Keratinocyte (primary cell): ENCODE data around the gene CHRNG. TPM values are rescaled to one million over a fixed set of nuclear protein-coding genes. Genes with fewer than 3 reads are reported as not detected.

Experiments
- DNase-seq: peaks from one replicate; pipeline ENCODE4 v3.0.0-alpha.2; 2011; ENCODE audit warnings: low read depth, missing footprints, low spot score
- FAIRE-seq: peaks from 2 replicates; lab custom pipeline; 2011; peaks lifted over from hg19 to GRCh38; lab: Jason Lieb, UNC
- H2AFZ ChIP-seq: 2 replicates; pipeline ENCODE4 v1.6.0; 2012; ENCODE audit warnings: low read length, control low read depth, inconsistent platforms; ENCODE audit not compliant: control insufficient read depth
- H3K27ac ChIP-seq: 2 replicates; pipeline ENCODE4 v1.5.1; 2011; ENCODE audit warnings: low read length; ENCODE audit not compliant: control insufficient read depth, insufficient read depth
- H3K27me3 ChIP-seq: 3 replicates; pipeline ENCODE4 v1.6.0; 2011; ENCODE audit warnings: low read length; ENCODE audit not compliant: control insufficient read depth, insufficient read depth; ENCODE audit errors: extremely low read depth
- H3K36me3 ChIP-seq, 2 experiments: 2 replicates in 1 of 2; 3 replicates in 1 of 2; pipeline ENCODE4 v1.5.1; 2011; ENCODE audit warnings: low read length in 2 of 2, mild to moderate bottlenecking in 1 of 2; ENCODE audit not compliant: control insufficient read depth in 2 of 2, insufficient read depth in 2 of 2; ENCODE audit errors: extremely low read depth in 1 of 2
- H3K4me1 ChIP-seq: 3 replicates; pipeline ENCODE4 v1.5.1; 2011; ENCODE audit warnings: low read length; ENCODE audit not compliant: control insufficient read depth, insufficient read depth; ENCODE audit errors: extremely low read depth
- H3K4me2 ChIP-seq: 3 replicates; pipeline ENCODE4 v1.6.0; 2011; ENCODE audit warnings: low read depth, low read length; ENCODE audit not compliant: control insufficient read depth, insufficient read depth; ENCODE audit errors: extremely low read depth
- H3K4me3 ChIP-seq, 3 experiments: fragments of 200-600 bp in 1 of 3; sonication (generic) in 1 of 3; 2 replicates in 2 of 3; 3 replicates in 1 of 3; pipeline ENCODE4 v1.5.1; 2011 to 2016; ENCODE audit warnings: low read length in 3 of 3, mild to moderate bottlenecking in 3 of 3, control low read depth in 2 of 3, inconsistent platforms in 1 of 3, low read depth in 1 of 3, mixed read lengths in 1 of 3, mixed run types in 1 of 3, moderate library complexity in 1 of 3; ENCODE audit not compliant: control insufficient read depth in 2 of 3, insufficient read depth in 2 of 3; ENCODE audit errors: extremely low read depth in 1 of 3
- H3K79me2 ChIP-seq: 2 replicates; pipeline ENCODE4 v1.6.0; 2012; ENCODE audit warnings: low read length; ENCODE audit not compliant: control insufficient read depth, insufficient read depth
- H3K9ac ChIP-seq: 3 replicates; pipeline ENCODE4 v1.6.0; 2011; ENCODE audit warnings: low read length; ENCODE audit not compliant: control insufficient read depth, insufficient read depth; ENCODE audit errors: extremely low read depth
- H3K9me1 ChIP-seq: 3 replicates; pipeline ENCODE4 v1.6.0; 2011; ENCODE audit warnings: low read length; ENCODE audit not compliant: control insufficient read depth, insufficient read depth; ENCODE audit errors: extremely low read depth
- H3K9me3 ChIP-seq: 2 replicates; pipeline ENCODE4 v1.5.1; 2012; ENCODE audit warnings: low read depth, low read length; ENCODE audit not compliant: control insufficient read depth
- H4K20me1 ChIP-seq: 3 replicates; pipeline ENCODE4 v1.6.0; 2011; ENCODE audit warnings: low read length; ENCODE audit not compliant: control insufficient read depth, insufficient read depth; ENCODE audit errors: extremely low read depth
- EZH2 ChIP-seq: IDR thresholded peaks from one replicate; pipeline ENCODE4 v1.6.1; 2012; ENCODE audit warnings: inconsistent platforms, mild to moderate bottlenecking, low read length, moderate library complexity
- dilution Hi-C: fragments of 300-500 bp; cut with MboI; formaldehyde crosslinking; loops from one replicate; pipeline ENCODE4 v1.7.0; 2020; ENCODE audit warnings: low sequenced_read_pairs; ENCODE audit not compliant: extremely low pct_ligation_motif_present
- polyA plus RNA-seq, 5 experiments: library from polyadenylated mRNA; depleted of rRNA in 3 of 5; stranded (reverse) in 3 of 5; stranded (forward) in 1 of 5; unstranded in 1 of 5; fragments of >200 nt; gene quantifications; 1 replicate in 1 of 5; 2 replicates in 3 of 5; 3 replicates in 1 of 5; pipeline versions ENCODE4 v1.2.1 to v1.2.3, GENCODE V29; 2011 to 2012; ENCODE audit warnings: missing spikeins in 2 of 5, low read depth in 1 of 5, low replicate concordance in 1 of 5
- TF ChIP-seq, protein P1 (sequence below), 3 experiments: IDR thresholded peaks in 1 of 3; conservative IDR thresholded peaks in 1 of 3; optimal IDR thresholded peaks in 1 of 3; 2 replicates in 2 of 3; 3 replicates in 1 of 3; pipeline versions ENCODE3 to v1.5.1; 2011; ENCODE audit warnings: low read length in 3 of 3, mild to moderate bottlenecking in 3 of 3, moderate library complexity in 2 of 3, control low read depth in 1 of 3, inconsistent platforms in 1 of 3; ENCODE audit not compliant: insufficient read depth in 2 of 3; ENCODE audit errors: extremely low read depth in 1 of 3

CHRNG gene
- polyA plus RNA-seq, 1 donor (not counting 4 experiments of a cell fraction or from before 2014, with no cell fraction given), result not detected

DNA sequence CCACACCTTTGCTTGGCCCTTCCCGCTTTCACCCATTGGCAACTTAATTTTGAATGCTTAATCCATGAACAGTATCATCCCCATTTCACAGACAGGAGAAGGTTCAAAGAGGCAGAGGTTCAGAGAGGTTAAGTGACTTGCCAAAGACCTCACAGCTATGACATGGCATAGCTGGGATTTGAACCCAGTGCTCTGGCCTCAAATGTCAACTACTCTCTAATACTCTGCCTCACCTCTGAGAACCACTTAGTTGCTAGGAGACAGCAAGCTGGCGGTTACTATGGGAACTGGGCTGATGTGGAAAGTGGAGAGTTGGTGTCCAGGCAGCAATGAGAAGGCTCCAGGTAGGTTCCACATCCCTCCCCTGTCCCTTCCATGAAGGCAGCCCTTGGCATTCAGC, 35.1 kb upstream of the CHRNG start:
- Histone ChIP-seq H3K9ac (no peak overlapping the region), H3K36me3 (no peaks in the 10 kb centered on the region), H2AFZ (no peak overlapping the region), H3K4me2 (no peak overlapping the region), H3K4me1 (no peaks in the 10 kb centered on the region), H3K9me1 (no peaks in the 10 kb centered on the region), H3K27ac (no peak overlapping the region), H3K27me3 (peaks cover 46% of the 10 kb centered on the region), H4K20me1 (no peaks in the 10 kb centered on the region), H3K9me3 (no peaks in the 10 kb centered on the region), H3K79me2 (no peaks in the 10 kb centered on the region), H3K4me3 (no peak overlapping the region)
- TF ChIP-seq, protein P1, sequence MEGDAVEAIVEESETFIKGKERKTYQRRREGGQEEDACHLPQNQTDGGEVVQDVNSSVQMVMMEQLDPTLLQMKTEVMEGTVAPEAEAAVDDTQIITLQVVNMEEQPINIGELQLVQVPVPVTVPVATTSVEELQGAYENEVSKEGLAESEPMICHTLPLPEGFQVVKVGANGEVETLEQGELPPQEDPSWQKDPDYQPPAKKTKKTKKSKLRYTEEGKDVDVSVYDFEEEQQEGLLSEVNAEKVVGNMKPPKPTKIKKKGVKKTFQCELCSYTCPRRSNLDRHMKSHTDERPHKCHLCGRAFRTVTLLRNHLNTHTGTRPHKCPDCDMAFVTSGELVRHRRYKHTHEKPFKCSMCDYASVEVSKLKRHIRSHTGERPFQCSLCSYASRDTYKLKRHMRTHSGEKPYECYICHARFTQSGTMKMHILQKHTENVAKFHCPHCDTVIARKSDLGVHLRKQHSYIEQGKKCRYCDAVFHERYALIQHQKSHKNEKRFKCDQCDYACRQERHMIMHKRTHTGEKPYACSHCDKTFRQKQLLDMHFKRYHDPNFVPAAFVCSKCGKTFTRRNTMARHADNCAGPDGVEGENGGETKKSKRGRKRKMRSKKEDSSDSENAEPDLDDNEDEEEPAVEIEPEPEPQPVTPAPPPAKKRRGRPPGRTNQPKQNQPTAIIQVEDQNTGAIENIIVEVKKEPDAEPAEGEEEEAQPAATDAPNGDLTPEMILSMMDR (optimal IDR thresholded peaks at IDR 0.05 in 1 of 3, IDR thresholded peaks at IDR 0.05 in 1 of 3, conservative IDR thresholded peaks at IDR 0.05 in 1 of 3; ENCODE audit: extremely low read depth in 1 of 3, insufficient read depth in 2 of 3, low read length in 3 of 3), result no peak
- TF ChIP-seq EZH2, result no peak
- DNase-seq, result no peak
- FAIRE-seq, result no peak
- dilution Hi-C loops, result no loop called here

DNA sequence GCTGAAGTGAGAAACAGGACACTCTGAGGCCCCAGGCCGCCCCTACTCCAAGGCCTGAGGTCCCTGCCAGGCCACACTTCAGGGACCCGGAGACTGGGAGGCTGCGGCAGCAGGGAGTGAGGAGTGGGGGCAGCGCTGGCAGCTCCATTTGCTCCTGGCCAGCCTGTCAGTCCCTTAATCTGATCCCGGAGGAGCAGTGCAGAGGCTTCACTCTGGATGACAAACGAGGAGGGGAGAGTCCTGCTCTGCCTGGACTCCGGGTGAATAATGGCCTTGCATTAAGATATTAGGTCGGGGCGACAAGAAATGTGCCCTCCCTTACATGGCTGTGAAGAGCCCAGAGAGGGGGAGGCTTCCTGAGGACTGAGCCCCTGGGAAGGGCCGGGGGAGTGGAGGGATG, 33.6 kb upstream of the CHRNG start:
- no peaks in the 10 kb centered on the region for H3K9me3 ChIP-seq
- H3K27ac ChIP-seq, result no peak overlapping the region
- H3K9ac ChIP-seq, result no peak overlapping the region
- dilution Hi-C loops, result no loop called here
- H4K20me1 ChIP-seq, result no peaks in the 10 kb centered on the region
- H3K4me3 ChIP-seq, result no peak overlapping the region
- H3K27me3 ChIP-seq, result peaks cover 38% of the 10 kb centered on the region
- H3K4me2 ChIP-seq, result no peak overlapping the region
- H2AFZ ChIP-seq, result no peak overlapping the region
- H3K79me2 ChIP-seq, result no peaks in the 10 kb centered on the region
- TF ChIP-seq, protein P1 (optimal IDR thresholded peaks at IDR 0.05 in 1 of 3, IDR thresholded peaks at IDR 0.05 in 1 of 3, conservative IDR thresholded peaks at IDR 0.05 in 1 of 3; ENCODE audit: extremely low read depth in 1 of 3, insufficient read depth in 2 of 3, low read length in 3 of 3), result no peak
- TF ChIP-seq EZH2, result no peak
- H3K36me3 ChIP-seq, result no peaks in the 10 kb centered on the region
- no peak for FAIRE-seq
- H3K4me1 ChIP-seq, result no peaks in the 10 kb centered on the region
- DNase-seq, result no peak
- no peaks in the 10 kb centered on the region for H3K9me1 ChIP-seq
